Left renal pelvis (tissue), 4 donors: ENCODE measurements around the gene MASTL. TPM values are rescaled to one million over a fixed set of nuclear protein-coding genes. Genes with fewer than 3 reads are reported as not detected.
A peak's percentile ranks its signal among the peaks of the same experiment; 100 is the strongest.
"Not testable (repeated sequence)": the region's sequence is repeated elsewhere in the genome, so short reads cannot be mapped to it uniquely, and the experiment has no call there.

Experiments
- DNase-seq, 4 donors: peaks; one replicate each; pipeline ENCODE4 v3.0.0-alpha.2; 2013; ENCODE audit warnings: low read depth in 4 of 4, low spot score in 3 of 4
- polyA plus RNA-seq, 4 donors: library from polyadenylated mRNA; unstranded; fragments of 120-200 nt; gene quantifications; one replicate each; pipeline ENCODE4 v1.2.1, GENCODE V29; 2013; ENCODE audit not compliant: insufficient read length in 4 of 4

The MASTL gene
- polyA plus RNA-seq = 10 to 100 TPM; 11.8 to 14.2 (median 13.6) TPM

GRCh38 chr10:27155066-27155754, at the start of gene MASTL:
MASTL (plus strand) TSS chr10:27155352; CDS start chr10:27155427, 75 bp downstream.
- peak in 3 of 4 donors; percentile 78 to 86 (median 83) for DNase-seq

GRCh38 chr10:27108165-27108564, 47.0 kb upstream of the MASTL start:
- no peak for DNase-seq

- no peak for DNase-seq
These were observed 20.8 kb upstream of the MASTL start for GRCh38 chr10:27134371-27134770.

- no peak for DNase-seq
These were observed 16.9 kb upstream of the MASTL start for GRCh38 chr10:27138277-27138676.

GRCh38 chr10:27143686-27144085, 11.5 kb upstream of the MASTL start:
- no peak for DNase-seq

DNA sequence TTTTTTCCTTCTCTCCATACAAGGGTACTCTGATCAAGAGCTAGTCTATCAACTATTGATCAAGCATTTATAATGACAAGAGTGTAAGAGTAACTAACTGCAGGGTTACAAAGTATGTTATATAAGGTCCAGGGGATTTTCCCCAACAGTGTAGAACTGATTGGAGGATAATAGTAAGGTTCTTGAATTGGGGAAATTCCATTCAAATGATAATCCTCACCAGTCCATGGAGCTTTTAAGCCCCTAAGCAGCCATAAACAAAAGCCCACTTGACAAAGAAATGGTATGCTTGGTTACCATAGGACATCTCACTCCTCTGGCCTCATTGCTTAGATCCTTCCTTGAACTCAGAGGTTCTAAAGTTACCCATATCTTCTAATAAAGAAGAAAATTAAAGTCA, 9.2 kb upstream of the MASTL start:
- no peak for DNase-seq

- no peak for DNase-seq
These were observed 7.5 kb upstream of the MASTL start for GRCh38 chr10:27147701-27148100.

DNA sequence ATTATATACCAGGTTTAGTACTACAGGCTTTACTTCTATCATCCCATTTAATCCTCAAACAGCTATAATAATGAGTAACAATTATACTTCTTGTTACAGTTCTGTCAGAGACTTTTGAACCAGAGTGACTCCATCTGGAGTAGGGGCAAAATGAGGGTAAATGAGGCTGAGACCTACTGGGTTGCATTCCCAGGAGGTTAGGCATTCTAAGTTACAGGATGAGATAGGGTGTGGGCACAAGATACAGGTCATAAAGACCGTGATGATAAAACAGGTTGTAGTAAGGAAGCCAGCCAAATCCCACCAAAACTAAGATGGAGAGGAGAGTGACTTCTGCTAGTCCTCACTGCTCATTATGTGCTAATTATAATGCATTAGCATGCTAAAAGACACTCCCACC, 4.9 kb upstream of the MASTL start:
- DNase-seq = no peak

- DNase-seq = no peak
These were observed 2.5 kb upstream of the MASTL start for GRCh38 chr10:27152687-27153086.

DNA sequence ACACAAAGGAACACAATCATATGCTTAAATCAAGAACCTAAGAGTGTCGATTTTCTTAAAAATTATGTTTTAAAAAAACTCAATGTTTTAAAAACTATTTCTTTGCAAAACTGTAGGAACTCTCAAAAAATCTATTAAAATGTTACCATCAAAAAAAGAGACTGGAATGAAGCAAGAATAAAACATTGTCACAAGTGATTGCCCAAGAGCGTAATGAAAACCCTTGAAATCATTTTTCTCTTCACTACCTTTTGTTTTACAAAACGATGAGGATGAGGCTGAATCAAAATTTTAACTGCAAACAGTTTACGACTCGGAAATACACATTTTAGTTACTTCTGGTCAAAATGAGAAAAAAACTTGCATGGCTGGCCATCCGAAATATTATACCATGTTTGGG, 1.8 kb upstream of the MASTL start:
- no peak for DNase-seq

GRCh38 chr10:27153845-27154193, 1.3 kb upstream of the MASTL start:
- DNase-seq = no peak

DNA sequence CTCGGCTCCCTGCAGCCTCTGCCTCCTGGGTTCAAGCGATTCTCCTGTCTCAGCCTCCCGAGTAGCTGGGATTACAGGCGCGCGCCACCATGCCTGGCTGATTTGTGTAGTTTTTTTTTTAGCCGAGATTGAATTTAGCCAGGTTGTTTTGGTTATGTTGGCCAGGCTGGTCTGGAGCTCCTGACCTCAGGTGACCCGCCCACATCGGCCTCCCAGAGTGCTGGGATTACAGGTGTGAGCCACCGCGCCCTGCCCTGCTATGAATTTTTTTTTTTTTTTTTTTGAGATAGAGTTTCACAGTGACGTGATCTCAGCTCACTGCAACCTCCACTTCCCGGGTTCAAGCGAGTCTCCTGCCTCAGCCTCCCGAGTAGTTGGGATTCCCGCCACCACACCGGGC, 1.4 kb downstream of the MASTL start:
- DNase-seq = not testable (repeated sequence)

- DNase-seq = no peak
These were observed 2.0 kb downstream of the MASTL start for GRCh38 chr10:27157150-27157549.

GRCh38 chr10:27158421-27158820, 3.3 kb downstream of the MASTL start:
- no peak for DNase-seq

- no peak for DNase-seq
These were observed 14.7 kb downstream of the MASTL start for GRCh38 chr10:27169849-27170248.

- no peak for DNase-seq
These were observed 33.1 kb downstream of the MASTL start for GRCh38 chr10:27188259-27188658.

DNA sequence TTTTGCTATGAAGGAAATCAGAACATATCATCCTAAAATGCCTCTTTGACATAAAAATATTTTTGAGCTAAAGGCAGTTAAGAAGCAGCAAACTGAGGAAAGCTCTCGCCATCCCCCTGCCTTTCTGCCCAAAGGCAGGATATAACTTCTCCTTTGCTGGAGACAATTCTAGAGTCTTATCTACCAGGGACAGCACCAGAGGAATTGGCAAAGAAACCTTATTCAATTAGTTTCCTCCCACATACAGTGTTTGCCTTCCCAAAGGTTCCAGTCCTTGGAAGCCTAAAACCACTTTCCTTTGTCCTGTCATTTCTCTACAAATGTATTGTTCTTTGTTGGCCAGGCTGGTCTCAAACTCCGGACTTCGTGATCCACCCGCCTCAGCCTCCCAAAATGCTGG, 33.7 kb downstream of the MASTL start:
- no peak for DNase-seq

DNA sequence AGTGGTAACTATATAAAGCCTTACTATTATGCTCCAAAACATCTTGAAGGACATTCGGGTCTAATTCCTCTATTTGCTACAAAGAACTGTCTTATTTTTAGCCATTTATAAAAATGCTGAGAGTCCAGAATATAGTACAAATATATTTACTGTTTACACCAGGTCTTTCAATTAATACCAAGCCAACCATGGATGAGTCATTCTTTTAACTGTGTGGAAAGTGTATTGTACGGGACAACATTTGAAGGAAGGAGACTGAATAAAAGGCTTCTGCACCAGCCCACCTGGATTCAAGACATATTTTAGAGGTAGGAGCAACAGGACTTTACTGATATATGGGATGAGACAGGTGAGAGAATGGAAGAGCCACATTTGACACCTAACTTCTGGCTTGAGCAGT, 35.4 kb downstream of the MASTL start:
- no peak for DNase-seq

- no peak for DNase-seq
These were observed 37.1 kb downstream of the MASTL start for GRCh38 chr10:27192284-27192683.

GRCh38 chr10:27197980-27198620, 42.9 kb downstream of the MASTL start:
- no peak for DNase-seq

DNA sequence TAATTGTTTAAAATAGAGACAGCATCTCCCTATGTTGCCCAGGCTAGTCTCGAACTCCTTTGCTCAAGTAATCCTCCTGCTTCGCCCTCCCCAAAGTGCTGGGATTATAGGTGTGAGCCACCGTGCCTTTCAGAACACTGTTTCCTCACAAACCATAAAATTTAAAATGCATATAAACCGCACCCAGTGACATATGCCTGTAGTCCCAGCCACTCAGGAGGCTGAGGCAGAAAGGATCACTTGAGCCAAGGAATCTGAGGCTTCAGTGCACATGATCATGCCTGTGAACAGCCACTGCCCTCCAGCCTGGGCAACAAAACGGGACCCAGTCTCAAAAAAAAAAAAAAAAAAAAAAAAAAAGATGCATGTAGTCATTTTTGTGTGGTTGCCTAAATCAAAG, 48.7 kb downstream of the MASTL start:
- DNase-seq = no peak

DNA sequence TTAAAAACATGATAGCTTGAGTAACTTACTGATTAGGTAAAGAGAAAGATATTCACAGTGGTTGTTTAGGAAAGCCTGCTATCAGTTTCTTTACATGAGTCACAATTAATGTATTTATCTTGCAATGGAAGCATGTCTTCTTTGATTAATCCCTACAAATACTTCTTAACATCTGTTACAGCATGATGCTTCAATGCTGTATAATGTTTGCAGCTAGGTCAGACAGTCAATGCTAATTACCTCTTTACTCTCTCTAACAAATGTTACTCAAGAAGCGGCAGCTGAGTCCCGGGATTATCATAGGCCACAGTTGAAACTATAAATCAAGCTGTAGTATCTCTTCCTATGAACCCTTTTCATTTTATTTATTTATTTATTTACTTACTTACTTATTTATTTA, 52.2 kb downstream of the MASTL start:
- no peak for DNase-seq

DNA sequence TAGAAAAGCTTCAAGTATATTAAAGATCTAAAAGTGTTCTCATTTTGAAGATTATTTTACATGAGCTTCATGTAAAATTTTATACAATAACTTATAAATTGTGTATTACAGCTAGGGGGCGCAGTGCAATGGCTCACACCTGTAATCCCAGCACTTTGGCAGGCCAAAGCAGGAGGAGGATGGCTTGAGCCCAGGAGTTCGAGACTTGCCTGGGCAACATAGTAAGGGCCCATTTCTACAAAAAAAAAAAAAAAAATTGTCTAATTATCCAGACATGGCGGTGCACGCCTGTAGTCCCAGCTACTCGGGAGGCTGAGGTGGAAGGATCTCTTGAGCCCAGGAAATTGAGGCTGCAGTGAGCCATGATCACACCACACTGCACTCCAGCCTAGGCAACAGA, 68.8 kb downstream of the MASTL start:
- no peak for DNase-seq
